Smooth muscle cell (in vitro differentiated cells): ENCODE results near the gene MAP3K4. TPM values are rescaled to one million over a fixed set of nuclear protein-coding genes. Genes with fewer than 3 reads are reported as not detected.
A peak's percentile ranks its signal among the peaks of the same experiment; 100 is the strongest.

ENCODE experiments used
- DNase-seq: peaks from one replicate; lab custom pipeline; 2025; ENCODE audit not compliant: unreplicated experiment; lab: John Stamatoyannopoulos, UW
- H2AFZ ChIP-seq: fragments of 200-600 bp; sonication (generic); 2 replicates; pipeline ENCODE4 v1.6.0; 2016; ENCODE audit warnings: antibody characterized with exemption, low read depth, mild to moderate bottlenecking
- H3F3A ChIP-seq: fragments of 200-600 bp; sonication (generic); 2 replicates; pipeline ENCODE4 v1.6.0; 2017; ENCODE audit warnings: antibody characterized with exemption, low read depth
- H3K27ac ChIP-seq: fragments of 200-600 bp; sonication (generic); 2 replicates; pipeline ENCODE4 v1.5.1; 2016; ENCODE audit warnings: low read depth, mild to moderate bottlenecking
- H3K27me3 ChIP-seq: fragments of 200-600 bp; sonication (generic); 2 replicates; pipeline ENCODE4 v1.6.1; 2016; ENCODE audit warnings: low read depth, mild to moderate bottlenecking
- H3K36me3 ChIP-seq: fragments of 200-600 bp; sonication (generic); 2 replicates; pipeline ENCODE4 v1.5.1; 2016; ENCODE audit warnings: low read depth
- H3K4me1 ChIP-seq: fragments of 200-600 bp; sonication (generic); 2 replicates; pipeline ENCODE4 v1.5.1; 2016; ENCODE audit warnings: low read depth
- H3K4me2 ChIP-seq: fragments of 200-600 bp; sonication (generic); 2 replicates; pipeline ENCODE4 v1.6.0; 2016; ENCODE audit warnings: mild to moderate bottlenecking
- H3K4me3 ChIP-seq: fragments of 200-600 bp; sonication (generic); 2 replicates; pipeline ENCODE4 v1.5.1; 2016; ENCODE audit warnings: mild to moderate bottlenecking
- H3K79me2 ChIP-seq: fragments of 200-600 bp; sonication (generic); 2 replicates; pipeline ENCODE4 v1.6.0; 2016; ENCODE audit warnings: low read depth, mild to moderate bottlenecking
- H3K9ac ChIP-seq: fragments of 200-600 bp; sonication (generic); 2 replicates; pipeline ENCODE4 v1.6.0; 2016; ENCODE audit warnings: low read depth
- H3K9me3 ChIP-seq: fragments of 200-600 bp; sonication (generic); replicated peaks from 2 replicates; pipeline ENCODE4 v1.5.1; 2016; ENCODE audit warnings: low read depth
- H4K20me1 ChIP-seq: fragments of 200-600 bp; sonication (generic); 2 replicates; pipeline ENCODE4 v1.6.0; 2016; ENCODE audit warnings: low read depth
- CTCF ChIP-seq: fragments of 200-600 bp; sonication (generic); IDR thresholded peaks from 2 replicates; pipeline ENCODE4 v1.5.1; 2017; ENCODE audit warnings: borderline replicate concordance, mild to moderate bottlenecking, antibody characterized with exemption; ENCODE audit not compliant: insufficient read depth, poor library complexity, severe bottlenecking
- WGBS: methylation state at CpG from one replicate; pipeline ENCODE4 v1.1.7; 2016; ENCODE audit warnings: low lambda C conversion rate; 5-methylcytosine and 5-hydroxymethylcytosine counted together
- polyA plus RNA-seq: library from polyadenylated mRNA; unstranded; fragments of >200 nt; fragmentation: Nextera tagmentation; extraction: Ambion mirVana; gene quantifications from 2 replicates; pipeline ENCODE4 v1.2.1, GENCODE V29; 2016
- total RNA-seq: library from RNA; depleted of rRNA; stranded (reverse); fragments of >200 nt; gene quantifications from 2 replicates; pipeline ENCODE4 v1.2.3, GENCODE V29; 2014

MAP3K4 gene
- total and polyA plus RNA-seq, 2 experiments from 2014 or later, result 14.3 to 29.5 TPM

DNA sequence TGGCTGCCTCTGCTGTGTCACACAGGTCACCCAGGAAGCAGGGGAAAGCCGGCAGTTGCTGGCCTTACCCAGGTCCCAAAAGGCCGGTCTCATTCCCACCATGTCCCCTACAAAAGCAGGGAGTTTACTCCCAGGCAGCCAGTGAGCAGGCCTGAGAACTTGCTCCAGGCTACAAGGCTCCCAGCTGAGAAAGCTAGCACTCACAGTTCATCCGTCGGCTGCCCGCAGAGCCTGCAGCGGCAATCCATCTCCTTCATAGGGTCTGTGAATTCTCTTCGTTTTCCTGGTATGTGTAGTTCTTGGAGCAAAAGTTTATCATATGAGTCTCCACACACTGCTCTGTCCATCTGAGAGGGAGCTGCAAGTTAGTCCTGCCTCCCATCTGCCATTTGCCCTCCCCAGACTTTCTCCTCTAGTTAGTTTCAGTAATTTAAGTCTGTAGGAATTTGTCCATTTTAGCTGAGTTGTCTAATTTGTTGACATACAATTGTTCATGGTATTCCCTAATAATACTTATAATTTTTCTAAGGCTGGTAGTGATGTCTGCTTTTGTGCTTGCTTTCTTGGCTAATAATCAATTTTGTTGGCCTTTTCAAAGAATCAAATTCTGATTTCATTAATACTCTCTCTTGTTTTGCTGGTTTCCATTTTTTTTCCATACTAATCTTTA lies 135.6 kb downstream of the MAP3K4 start:
- Histone ChIP-seq H3K27ac (peak overlapping the region; percentile 75), H3K36me3 (peaks cover 6% of the 10 kb centered on the region), H3K4me2 (no peak overlapping the region), H3K27me3 (no peaks in the 10 kb centered on the region), H3K9me3 (peaks cover 23% of the 10 kb centered on the region), H3K4me1 (no peaks in the 10 kb centered on the region), H3K9ac (no peak overlapping the region), H2AFZ (no peak overlapping the region), H3K4me3 (no peak overlapping the region), H3F3A (peaks cover 6% of the 10 kb centered on the region), H4K20me1 (no peaks in the 10 kb centered on the region), H3K79me2 (peaks cover 5% of the 10 kb centered on the region)
- WGBS, result 90% methylated on average over 7 of the region's 7 CpGs
- no peak for DNase-seq
- no peak for TF ChIP-seq CTCF

GRCh38 chr6:161128230-161128629 lies 136.7 kb downstream of the MAP3K4 start:
- peaks cover 5% of the 10 kb centered on the region for H3K79me2 ChIP-seq
- no peaks in the 10 kb centered on the region for H3K27me3 ChIP-seq
- no peak overlapping the region for H2AFZ ChIP-seq
- peaks cover 15% of the 10 kb centered on the region for H3K9me3 ChIP-seq
- no peak overlapping the region for H3K4me3 ChIP-seq
- H3K36me3 ChIP-seq, result peaks cover 5% of the 10 kb centered on the region
- H3F3A ChIP-seq, result peaks cover 4% of the 10 kb centered on the region
- TF ChIP-seq CTCF, result no peak
- no peaks in the 10 kb centered on the region for H3K4me1 ChIP-seq
- no peak for DNase-seq
- WGBS, result 93% methylated on average over 2 of the region's 2 CpGs
- peak overlapping the region; percentile 40 for H3K9ac ChIP-seq
- no peak overlapping the region for H3K4me2 ChIP-seq
- no peaks in the 10 kb centered on the region for H4K20me1 ChIP-seq
- peak overlapping the region; percentile 75 for H3K27ac ChIP-seq

GRCh38 chr6:161128680-161129196 lies 137.2 kb downstream of the MAP3K4 start:
- TF ChIP-seq CTCF, result no peak
- no peaks in the 10 kb centered on the region for H3K27me3 ChIP-seq
- DNase-seq, result no peak
- H2AFZ ChIP-seq, result no peak overlapping the region
- peaks cover 5% of the 10 kb centered on the region for H3K36me3 ChIP-seq
- H3K4me1 ChIP-seq, result no peaks in the 10 kb centered on the region
- peaks cover 5% of the 10 kb centered on the region for H3K79me2 ChIP-seq
- no peak overlapping the region for H3K4me2 ChIP-seq
- peaks cover 9% of the 10 kb centered on the region for H3F3A ChIP-seq
- H3K4me3 ChIP-seq, result no peak overlapping the region
- peak overlapping the region; percentile 75 for H3K27ac ChIP-seq
- no peaks in the 10 kb centered on the region for H4K20me1 ChIP-seq
- no peak overlapping the region for H3K9ac ChIP-seq
- WGBS, result 91% methylated on average over 12 of the region's 12 CpGs
- H3K9me3 ChIP-seq, result peaks cover 10% of the 10 kb centered on the region

GRCh38 chr6:161130541-161130940 lies 139.0 kb downstream of the MAP3K4 start:
- DNase-seq, result no peak
- no peak overlapping the region for H3K9ac ChIP-seq
- H3K9me3 ChIP-seq, result no peaks in the 10 kb centered on the region
- H3K27me3 ChIP-seq, result no peaks in the 10 kb centered on the region
- no peaks in the 10 kb centered on the region for H3K79me2 ChIP-seq
- no peak overlapping the region for H3K4me2 ChIP-seq
- no peaks in the 10 kb centered on the region for H3K36me3 ChIP-seq
- no peaks in the 10 kb centered on the region for H4K20me1 ChIP-seq
- H3K27ac ChIP-seq, result no peak overlapping the region
- no peak overlapping the region for H3K4me3 ChIP-seq
- no peaks in the 10 kb centered on the region for H3K4me1 ChIP-seq
- no peak for TF ChIP-seq CTCF
- peaks cover 17% of the 10 kb centered on the region for H3F3A ChIP-seq
- WGBS, result 96% methylated on average over 7 of the region's 7 CpGs
- no peak overlapping the region for H2AFZ ChIP-seq
